HG03159 (cell line): ENCODE data around the gene DEFB129.
A peak's percentile ranks its signal among the peaks of the same experiment; 100 is the strongest.
"Not testable (repeated sequence)": the region's sequence is repeated elsewhere in the genome, so short reads cannot be mapped to it uniquely, and the experiment has no call there.

Experiments
- ATAC-seq: cut with Tn5 transposase; IDR thresholded peaks from one replicate; pipeline ENCODE4 v1.9.1; 2021; ENCODE audit warnings: mild to moderate bottlenecking, moderate library complexity; ENCODE audit not compliant: unreplicated experiment

Gene DEFB129

DNA sequence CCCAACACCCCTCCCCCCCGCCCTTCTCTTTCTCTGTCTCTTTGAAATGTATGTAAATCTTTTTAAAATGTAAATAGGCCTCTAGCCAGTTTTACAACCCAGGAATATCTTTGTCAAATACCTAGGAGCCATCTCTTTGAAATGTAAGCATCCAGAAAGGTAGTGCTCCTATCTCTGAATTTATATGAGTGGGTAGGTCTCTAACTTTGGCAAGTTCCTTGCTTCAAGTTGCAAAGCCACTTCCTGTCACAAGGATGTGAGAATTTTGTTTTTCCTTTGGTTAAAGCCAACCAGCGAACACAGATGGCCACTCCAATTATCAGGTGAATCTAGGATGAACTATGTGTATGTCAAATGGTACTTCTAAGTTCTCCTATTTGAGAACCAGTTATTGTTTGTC is 24.3 kb downstream of the DEFB129 start:
- no peak for ATAC-seq

GRCh38 chr20:252801-253200 is 25.7 kb downstream of the DEFB129 start:
- ATAC-seq, result no peak

DNA sequence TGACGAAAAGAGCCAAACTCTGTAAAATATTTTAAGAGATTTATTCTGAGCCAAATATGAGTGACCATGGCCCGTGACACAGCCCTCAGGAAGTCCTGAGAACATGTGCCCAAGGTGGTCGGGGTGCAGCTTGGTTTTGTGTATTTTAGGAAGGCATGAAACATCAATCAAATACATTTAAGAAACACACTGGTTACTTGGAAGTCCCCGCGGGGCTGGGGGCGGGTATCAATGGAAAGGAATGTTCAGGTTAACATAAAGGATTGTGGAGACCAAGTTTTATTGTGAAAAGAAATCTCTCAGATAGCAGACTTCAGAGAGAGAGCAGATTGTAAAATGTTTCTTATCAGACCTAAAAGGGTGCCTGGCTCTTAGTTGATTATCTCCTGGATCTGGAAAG is 26.4 kb downstream of the DEFB129 start:
- not testable (repeated sequence) for ATAC-seq

DNA sequence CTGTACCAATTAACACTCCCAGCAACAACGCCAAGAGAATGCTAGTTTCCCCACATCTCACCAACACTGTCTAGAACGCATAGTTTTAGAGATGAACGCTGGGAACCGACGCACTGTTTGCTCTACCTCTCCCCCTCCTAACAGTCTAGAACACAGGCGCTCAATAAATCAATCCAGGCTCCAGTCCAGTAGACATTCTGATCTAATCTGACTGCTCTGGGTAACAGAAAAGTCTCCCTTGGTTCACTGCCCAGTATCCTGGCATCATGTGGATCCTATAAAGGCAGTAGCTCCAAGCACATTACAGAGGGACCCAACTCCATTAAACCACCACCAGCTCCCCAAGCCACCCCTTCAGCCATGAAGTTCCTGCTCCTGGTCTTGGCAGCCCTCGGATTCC is 30.4 kb downstream of the DEFB129 start, which contains the start of gene DEFB132:
Gene DEFB132 (plus strand): TSS at position 306 of the 400 bp plus-strand sequence. CDS start 55 bp downstream, at position 361.
- ATAC-seq, result no peak

GRCh38 chr20:258269-258858 is 31.3 kb downstream of the DEFB129 start:
- no peak for ATAC-seq

- ATAC-seq, result no peak
Measured at GRCh38 chr20:258963-259362, 31.9 kb downstream of the DEFB129 start.

GRCh38 chr20:259981-260380 is 32.9 kb downstream of the DEFB129 start:
- no peak for ATAC-seq

- ATAC-seq, result no peak
Measured at GRCh38 chr20:263701-264100, 36.6 kb downstream of the DEFB129 start.

DNA sequence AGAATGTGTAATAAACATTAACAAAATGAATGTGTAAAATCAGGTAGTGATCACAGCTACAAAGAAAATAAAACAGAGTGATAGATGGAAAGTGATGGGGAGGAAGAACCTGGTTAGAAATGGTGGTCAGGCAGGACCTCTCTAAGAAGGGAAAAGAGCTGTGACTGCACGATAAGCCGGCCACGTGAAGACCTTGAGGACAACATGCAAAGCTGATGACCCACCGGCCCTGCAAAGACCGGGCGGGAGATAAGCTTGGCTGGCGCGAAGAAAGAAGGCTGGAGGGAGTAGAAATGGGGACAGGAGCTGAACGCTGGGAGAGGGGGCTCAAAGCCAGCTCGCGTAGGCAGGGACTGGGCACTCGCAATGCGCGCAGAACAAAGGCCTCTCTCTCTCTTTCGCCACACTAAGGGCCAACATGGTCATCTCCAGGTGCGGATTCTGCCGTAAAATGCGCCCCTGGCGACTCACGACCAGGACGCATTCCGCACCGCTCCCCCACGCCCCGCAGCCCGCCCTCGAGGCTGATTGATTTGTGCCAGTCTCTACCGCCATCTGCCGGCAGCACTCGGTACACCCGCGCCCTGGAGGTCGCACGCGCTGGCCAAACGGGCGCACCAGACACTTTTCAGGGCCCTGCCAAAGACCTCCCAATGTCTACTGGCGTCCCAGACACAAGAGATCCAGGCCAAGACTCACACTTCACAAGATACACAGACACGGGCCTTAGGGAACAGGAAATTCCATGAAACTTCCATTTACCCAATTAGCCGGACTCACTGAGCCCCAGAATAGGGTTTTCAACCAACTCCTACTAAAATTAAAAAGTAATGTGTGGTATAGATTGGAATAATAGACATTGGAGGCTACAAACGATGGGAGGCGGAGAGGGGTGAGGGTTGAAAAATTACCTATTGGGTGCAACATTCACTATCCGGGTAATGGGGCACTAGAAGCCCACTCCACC is 39.8 kb downstream of the DEFB129 start:
- ATAC-seq, result peak; percentile 88

GRCh38 chr20:270517-270916 is 43.5 kb downstream of the DEFB129 start:
- ATAC-seq, result no peak

- no peak for ATAC-seq
Measured at GRCh38 chr20:271069-271468, 44.0 kb downstream of the DEFB129 start.

DNA sequence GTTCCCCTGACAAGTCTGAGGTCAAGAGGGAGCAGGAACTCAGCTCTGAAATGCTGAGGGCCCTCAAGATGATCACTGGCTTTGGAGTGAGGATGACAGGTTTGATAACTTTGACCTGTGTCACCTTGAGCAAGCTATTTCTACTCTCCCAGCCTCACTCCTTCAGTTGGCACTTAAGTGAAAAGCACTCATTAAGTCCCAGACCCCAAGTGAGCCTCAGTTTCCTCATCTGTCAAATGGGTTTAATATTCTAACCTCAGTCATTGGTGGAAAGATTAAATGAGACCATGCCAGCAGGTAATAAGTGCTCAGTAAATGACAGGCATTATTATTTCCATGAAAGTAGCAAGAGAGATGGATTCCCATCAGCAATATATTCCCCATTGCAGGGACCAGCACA is 44.5 kb downstream of the DEFB129 start:
- no peak for ATAC-seq

DNA sequence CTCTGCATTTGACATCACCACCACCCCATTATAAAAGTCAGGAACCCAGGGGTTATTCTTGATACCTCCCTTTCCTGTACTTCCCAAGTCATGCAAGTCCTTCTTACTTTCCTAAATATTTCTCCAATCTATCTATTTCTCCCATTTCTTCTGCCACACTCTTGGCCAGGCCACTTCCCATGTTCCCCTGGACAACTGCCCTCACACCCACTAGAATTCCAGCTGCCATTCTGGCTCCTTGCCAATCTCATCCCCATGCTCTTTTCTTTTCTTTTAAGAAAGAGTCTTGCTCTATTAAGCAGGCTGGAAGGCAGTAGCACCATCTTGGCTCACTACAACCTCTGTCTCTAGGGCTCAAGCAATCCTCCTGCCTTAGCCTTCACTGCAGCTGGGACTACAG is 45.7 kb downstream of the DEFB129 start:
- no peak for ATAC-seq

DNA sequence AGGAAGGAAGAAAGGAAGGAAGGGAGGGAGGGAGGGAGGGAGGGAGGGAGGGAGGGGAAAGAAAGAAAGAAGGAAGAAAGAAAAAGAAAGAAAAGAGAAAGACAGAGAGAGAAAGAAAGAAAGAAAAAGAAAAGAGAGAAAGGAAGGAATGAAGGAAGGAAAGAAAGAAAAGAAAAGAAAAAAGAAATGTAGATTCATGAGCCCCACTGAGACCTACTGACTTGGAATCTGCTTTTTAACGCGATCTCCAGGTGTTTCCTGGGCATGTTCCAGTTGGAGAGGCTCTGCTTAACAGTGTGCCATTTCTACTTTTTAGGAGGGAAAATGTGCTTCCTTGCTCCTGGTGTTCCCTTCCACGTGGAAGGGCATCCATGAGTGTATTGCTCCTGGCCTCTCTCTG is 46.8 kb downstream of the DEFB129 start:
- ATAC-seq, result no peak

DNA sequence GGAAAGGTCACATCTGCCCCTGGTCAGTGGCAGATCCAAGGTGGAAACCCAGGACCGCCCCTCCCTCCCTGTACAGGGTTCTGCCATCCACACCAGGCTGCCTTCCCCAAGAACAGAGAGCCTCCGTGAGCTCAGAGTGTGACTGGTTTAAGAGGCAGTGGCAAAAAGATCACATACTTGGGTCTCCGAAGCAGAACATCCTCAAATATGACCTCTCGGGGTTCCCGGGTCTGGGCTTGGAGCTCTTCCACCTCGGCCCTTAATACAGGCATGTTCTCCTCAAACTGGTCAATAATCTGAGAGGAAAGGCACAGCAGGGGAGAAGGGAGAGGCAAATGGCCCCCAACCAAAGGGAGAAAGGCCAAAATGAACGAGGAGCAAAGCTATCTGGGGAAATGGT is 48.7 kb downstream of the DEFB129 start:
- no peak for ATAC-seq

DNA sequence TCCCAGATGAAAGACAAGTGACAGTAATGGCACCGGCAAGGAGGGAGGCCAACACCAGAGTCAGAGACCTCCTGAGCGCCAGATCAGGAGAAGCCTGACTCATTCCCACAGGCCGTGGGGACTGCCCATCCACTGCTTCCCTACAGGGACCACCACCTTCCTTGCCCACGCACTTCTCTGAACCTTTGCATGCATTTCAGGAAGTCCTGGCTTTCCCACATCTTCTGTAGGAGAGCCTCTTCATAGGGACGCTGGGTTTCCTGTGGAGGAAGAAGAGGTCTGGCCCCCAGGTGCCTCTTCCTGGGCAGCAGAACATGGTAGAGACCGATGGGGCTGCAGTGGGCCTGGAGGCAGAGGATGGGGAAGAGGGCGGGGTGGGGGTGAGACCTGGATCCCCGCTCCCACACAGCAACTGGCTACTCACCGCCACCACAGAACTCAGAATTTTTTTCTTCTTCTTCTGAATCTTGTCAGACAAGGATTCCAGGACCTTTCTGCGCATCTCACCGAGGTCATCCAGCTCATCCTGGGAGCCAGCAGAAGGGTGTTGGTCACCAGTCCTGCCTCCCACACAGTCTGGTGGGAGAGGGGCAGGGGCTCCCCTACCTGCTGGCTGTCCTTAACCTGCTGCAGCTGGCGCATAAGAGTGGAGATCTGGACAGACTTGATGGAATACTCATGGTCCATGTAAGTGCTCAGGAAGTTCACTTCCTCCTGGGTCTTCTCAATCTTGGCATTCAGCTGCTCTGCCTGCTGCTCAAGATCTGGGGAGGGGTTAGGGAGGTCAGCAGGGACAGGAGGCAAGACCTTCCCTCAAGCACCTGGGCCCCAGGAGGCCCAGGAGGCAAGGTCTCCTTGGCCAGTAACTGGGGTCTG is 49.8 kb downstream of the DEFB129 start:
- ATAC-seq, result no peak

GRCh38 chr20:277496-277781 is 50.4 kb downstream of the DEFB129 start:
- no peak for ATAC-seq

- ATAC-seq, result no peak
Measured at GRCh38 chr20:278181-278580, 51.1 kb downstream of the DEFB129 start.

DNA sequence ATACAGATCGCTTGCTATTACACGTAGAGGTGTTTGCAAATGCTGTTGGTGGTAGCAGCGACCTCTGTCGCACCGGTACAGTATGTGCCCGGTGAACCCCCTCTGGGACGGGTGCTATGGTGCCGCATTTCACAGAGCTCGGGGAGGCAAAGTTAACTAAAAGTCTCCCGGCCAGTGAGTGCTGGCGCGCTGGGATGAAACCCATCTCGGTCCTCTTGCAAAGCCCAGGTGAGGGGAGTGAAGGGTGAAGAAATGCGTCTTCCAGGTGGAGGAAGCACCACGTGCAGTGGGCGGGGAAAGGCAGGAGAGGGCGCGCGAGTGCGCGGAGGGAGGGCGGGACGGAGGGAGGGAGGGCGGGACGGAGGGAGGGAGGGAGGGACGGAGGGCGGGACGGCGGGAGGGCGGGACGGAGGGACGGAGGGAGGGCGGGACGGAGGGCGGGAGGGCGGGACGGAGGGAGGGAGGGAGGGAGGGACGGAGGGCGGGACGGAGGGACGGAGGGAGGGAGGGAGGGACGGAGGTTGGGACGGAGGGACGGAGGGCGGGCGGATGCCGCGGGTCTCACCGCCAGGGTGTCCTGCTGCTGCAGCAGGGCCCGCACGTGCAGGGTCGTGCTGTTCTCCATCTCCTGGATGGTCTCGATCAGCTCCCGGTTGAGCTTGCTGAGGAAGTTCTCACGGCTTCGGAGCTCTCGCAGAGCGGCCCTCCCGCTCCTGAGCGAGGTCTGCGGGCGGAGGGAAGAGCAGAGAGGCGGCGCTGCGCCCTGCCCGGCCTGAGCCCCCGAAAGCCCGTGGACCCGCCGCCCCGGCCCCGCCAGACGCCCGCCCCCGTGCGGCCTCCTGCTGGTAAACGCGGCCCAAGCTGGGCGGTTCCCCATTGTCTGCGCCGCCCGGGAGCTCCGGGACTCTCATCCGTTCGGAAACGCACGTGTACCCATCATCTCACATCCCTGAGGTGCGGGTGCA is 51.8 kb downstream of the DEFB129 start:
- no peak for ATAC-seq
